Hepatocyte (in vitro differentiated cells): ENCODE measurements around the gene IQGAP2. TPM values are rescaled to one million over a fixed set of nuclear protein-coding genes. Genes with fewer than 3 reads are reported as not detected.
A peak's percentile ranks its signal among the peaks of the same experiment; 100 is the strongest.

Source experiments
- DNase-seq: peaks from one replicate; pipeline ENCODE4 v3.0.0-alpha.2; 2016; ENCODE audit warnings: low spot score
- H2AFZ ChIP-seq: fragments of 200-600 bp; sonication (generic); 2 replicates; pipeline ENCODE4 v1.6.0; 2016; ENCODE audit warnings: antibody characterized with exemption, mild to moderate bottlenecking
- H3K27ac ChIP-seq: fragments of 200-600 bp; sonication (generic); 2 replicates; pipeline ENCODE4 v1.5.1; 2016; ENCODE audit warnings: mild to moderate bottlenecking
- H3K27me3 ChIP-seq: fragments of 200-600 bp; sonication (generic); 2 replicates; pipeline ENCODE4 v1.6.1; 2016
- H3K36me3 ChIP-seq: fragments of 200-600 bp; sonication (generic); replicated peaks from 2 replicates; pipeline ENCODE4 v1.5.1; 2016; ENCODE audit warnings: low read depth; ENCODE audit not compliant: insufficient read depth
- H3K4me1 ChIP-seq: fragments of 200-600 bp; sonication (generic); 2 replicates; pipeline ENCODE4 v1.5.1; 2016; ENCODE audit warnings: mild to moderate bottlenecking, moderate library complexity; ENCODE audit not compliant: insufficient read depth
- H3K4me2 ChIP-seq: fragments of 200-600 bp; sonication (generic); 2 replicates; pipeline ENCODE4 v1.6.0; 2016
- H3K4me3 ChIP-seq: fragments of 200-600 bp; sonication (generic); 2 replicates; pipeline ENCODE4 v1.5.1; 2016; ENCODE audit warnings: mild to moderate bottlenecking
- H3K79me2 ChIP-seq: fragments of 200-600 bp; sonication (generic); 2 replicates; pipeline ENCODE4 v1.6.0; 2017; ENCODE audit warnings: mild to moderate bottlenecking
- H3K9me2 ChIP-seq: fragments of 200-600 bp; sonication (generic); replicated peaks from 2 replicates; pipeline ENCODE4 v1.6.0; 2017; ENCODE audit warnings: mild to moderate bottlenecking; ENCODE audit not compliant: insufficient read depth
- H3K9me3 ChIP-seq: fragments of 200-600 bp; sonication (generic); 2 replicates; pipeline ENCODE4 v1.5.1; 2016; ENCODE audit warnings: low read depth, mild to moderate bottlenecking
- H4K20me1 ChIP-seq: fragments of 200-600 bp; sonication (generic); 2 replicates; pipeline ENCODE4 v1.6.0; 2016; ENCODE audit warnings: mild to moderate bottlenecking; ENCODE audit not compliant: insufficient read depth, poor library complexity, severe bottlenecking
- CTCF ChIP-seq: fragments of 200-600 bp; sonication (generic); IDR thresholded peaks from 2 replicates; pipeline ENCODE4 v1.5.1; 2016; ENCODE audit warnings: antibody characterized with exemption, mild to moderate bottlenecking; ENCODE audit not compliant: poor library complexity
- EZH2 ChIP-seq: fragments of 200-600 bp; sonication (generic); IDR thresholded peaks from 2 replicates; pipeline ENCODE4 v1.6.1; 2016; ENCODE audit warnings: antibody characterized with exemption, mild to moderate bottlenecking, borderline replicate concordance
- EZH2phosphoT487 ChIP-seq: fragments of 200-600 bp; sonication (generic); IDR thresholded peaks from one replicate; pipeline ENCODE4 v1.6.1; 2018; ENCODE audit warnings: antibody characterized with exemption, mild to moderate bottlenecking, low read depth, moderate library complexity; ENCODE audit not compliant: unreplicated experiment, severe bottlenecking
- WGBS: methylation state at CpG from one replicate; pipeline ENCODE4 v1.1.6; 2016; ENCODE audit warnings: low lambda C conversion rate; ENCODE audit errors: missing lambda C conversion rate; 5-methylcytosine and 5-hydroxymethylcytosine counted together
- polyA plus RNA-seq: library from polyadenylated mRNA; unstranded; fragments of >200 nt; fragmentation: Nextera tagmentation; extraction: Ambion mirVana; gene quantifications from 2 replicates; pipeline ENCODE4 v1.2.1, GENCODE V29; 2016
- total RNA-seq: library from RNA; depleted of rRNA; stranded (reverse); fragments of >200 nt; gene quantifications from 2 replicates; pipeline ENCODE4 v1.2.3, GENCODE V29; 2014

IQGAP2 gene
- total and polyA plus RNA-seq, 2 experiments from 2014 or later, result 37.2 to 78.9 TPM

- WGBS, result 63% methylated on average over 3 of the region's 3 CpGs
- peak; percentile 36 for DNase-seq
- no peaks in the 10 kb centered on the region for H3K27me3 ChIP-seq
- no peak overlapping the region for H3K4me3 ChIP-seq
- no peaks in the 10 kb centered on the region for H3K79me2 ChIP-seq
- peak overlapping the region; percentile 66 for H3K27ac ChIP-seq
- TF ChIP-seq EZH2phosphoT487 (no peak), CTCF (no peak), EZH2 (no peak)
- H3K4me2 ChIP-seq, result no peak overlapping the region
- no peaks in the 10 kb centered on the region for H3K36me3 ChIP-seq
- no peaks in the 10 kb centered on the region for H3K9me2 ChIP-seq
- H3K4me1 ChIP-seq, result peaks cover 29% of the 10 kb centered on the region
- no peak overlapping the region for H2AFZ ChIP-seq
- H4K20me1 ChIP-seq, result no peaks in the 10 kb centered on the region
- H3K9me3 ChIP-seq, result no peaks in the 10 kb centered on the region
Observed at GRCh38 chr5:76685704-76686103, 282.6 kb downstream of the IQGAP2 start.

- no peaks in the 10 kb centered on the region for H3K79me2 ChIP-seq
- no peak overlapping the region for H3K4me3 ChIP-seq
- WGBS, result 92% methylated on average over 1 of the region's 1 CpG
- H4K20me1 ChIP-seq, result no peaks in the 10 kb centered on the region
- H3K4me1 ChIP-seq, result peaks cover 38% of the 10 kb centered on the region
- DNase-seq, result no peak
- H3K9me2 ChIP-seq, result no peaks in the 10 kb centered on the region
- no peaks in the 10 kb centered on the region for H3K27me3 ChIP-seq
- no peaks in the 10 kb centered on the region for H3K36me3 ChIP-seq
- TF ChIP-seq EZH2phosphoT487 (no peak), CTCF (no peak), EZH2 (no peak)
- H2AFZ ChIP-seq, result no peak overlapping the region
- H3K9me3 ChIP-seq, result no peaks in the 10 kb centered on the region
- no peak overlapping the region for H3K4me2 ChIP-seq
- peak overlapping the region; percentile 5 for H3K27ac ChIP-seq
Observed at GRCh38 chr5:76688212-76688611, 285.1 kb downstream of the IQGAP2 start.

- WGBS, result 46% methylated on average over 3 of the region's 3 CpGs
- no peak overlapping the region for H3K4me3 ChIP-seq
- TF ChIP-seq EZH2phosphoT487, result no peak
- no peak for TF ChIP-seq CTCF
- no peak for TF ChIP-seq EZH2
- DNase-seq, result peak; percentile 22
- H3K9me3 ChIP-seq, result no peaks in the 10 kb centered on the region
- no peaks in the 10 kb centered on the region for H3K79me2 ChIP-seq
- no peaks in the 10 kb centered on the region for H3K27me3 ChIP-seq
- no peaks in the 10 kb centered on the region for H4K20me1 ChIP-seq
- peaks cover 38% of the 10 kb centered on the region for H3K4me1 ChIP-seq
- H3K36me3 ChIP-seq, result no peaks in the 10 kb centered on the region
- no peak overlapping the region for H3K4me2 ChIP-seq
- peak overlapping the region; percentile 5 for H3K27ac ChIP-seq
- H2AFZ ChIP-seq, result no peak overlapping the region
- no peaks in the 10 kb centered on the region for H3K9me2 ChIP-seq
Observed at GRCh38 chr5:76688836-76689235, 285.8 kb downstream of the IQGAP2 start.
